ENCODE results near the gene SBNO2.

GRCh38 chr19:1146858-1147780, 26.9 kb downstream of the SBNO2 start:
- TF ChIP-seq CTCF (conservative IDR thresholded peaks at IDR 0.05; ENCODE audit: low read depth in 2 of 2), result no peak
- TF ChIP-seq EZH2 (IDR thresholded peaks at IDR 0.05; ENCODE audit: low read depth, unreplicated experiment), result no peak

All from GM23338 (cell line).